Adrenal gland (tissue), 5 donors: ENCODE data around the gene SYNJ2.

Experiments
- CTCF ChIP-seq, 6 experiments: fragments of 450-650 bp in 4 of 6; fragments of 200-600 bp in 2 of 6; sonication (generic) in 1 of 6; IDR thresholded peaks; 1 replicate in 5 of 6; 2 replicates in 1 of 6; pipeline versions ENCODE4 v1.5.1 to v1.8.0; 2016 to 2021; ENCODE audit warnings: antibody characterized with exemption in 6 of 6, mild to moderate bottlenecking in 2 of 6, moderate library complexity in 1 of 6
- POLR2A ChIP-seq, 2 donors: fragments of 450-650 bp; IDR thresholded peaks; one replicate each; pipeline ENCODE4 v1.6.1; 2017; ENCODE audit warnings: antibody characterized with exemption in 2 of 2, mild to moderate bottlenecking in 2 of 2, moderate library complexity in 1 of 2
- donor health status: DM: no; HTN: no; CAD: no.

GRCh38 chr6:158095671-158096070, 114.0 kb downstream of the SYNJ2 start:
- TF ChIP-seq CTCF (IDR thresholded peaks at IDR 0.05) (no peak), POLR2A (IDR thresholded peaks at IDR 0.05) (no peak)
